Measurements from ENCODE around the gene ZNF302.

DNA sequence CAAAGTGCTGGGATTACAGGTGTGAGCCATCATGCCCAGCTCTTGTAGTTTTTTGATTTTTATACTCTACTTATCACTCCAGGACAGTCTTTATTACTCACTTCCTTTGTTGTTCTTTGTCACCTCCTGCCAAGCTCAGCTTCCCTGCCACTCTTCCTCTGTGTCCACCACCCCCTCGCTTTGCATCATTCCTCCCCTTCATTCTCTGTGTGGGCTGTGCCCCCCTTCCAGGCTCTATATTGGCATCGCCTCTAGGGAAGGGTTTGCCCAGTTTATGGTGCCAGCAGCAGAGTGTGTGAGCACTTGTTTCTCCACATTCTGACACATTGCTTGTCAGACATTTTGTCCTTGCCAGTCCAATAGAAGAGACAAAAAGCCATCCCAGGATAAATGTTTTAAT lies 15.1 kb downstream of the ZNF302 start:
- TF ChIP-seq, protein P1, sequence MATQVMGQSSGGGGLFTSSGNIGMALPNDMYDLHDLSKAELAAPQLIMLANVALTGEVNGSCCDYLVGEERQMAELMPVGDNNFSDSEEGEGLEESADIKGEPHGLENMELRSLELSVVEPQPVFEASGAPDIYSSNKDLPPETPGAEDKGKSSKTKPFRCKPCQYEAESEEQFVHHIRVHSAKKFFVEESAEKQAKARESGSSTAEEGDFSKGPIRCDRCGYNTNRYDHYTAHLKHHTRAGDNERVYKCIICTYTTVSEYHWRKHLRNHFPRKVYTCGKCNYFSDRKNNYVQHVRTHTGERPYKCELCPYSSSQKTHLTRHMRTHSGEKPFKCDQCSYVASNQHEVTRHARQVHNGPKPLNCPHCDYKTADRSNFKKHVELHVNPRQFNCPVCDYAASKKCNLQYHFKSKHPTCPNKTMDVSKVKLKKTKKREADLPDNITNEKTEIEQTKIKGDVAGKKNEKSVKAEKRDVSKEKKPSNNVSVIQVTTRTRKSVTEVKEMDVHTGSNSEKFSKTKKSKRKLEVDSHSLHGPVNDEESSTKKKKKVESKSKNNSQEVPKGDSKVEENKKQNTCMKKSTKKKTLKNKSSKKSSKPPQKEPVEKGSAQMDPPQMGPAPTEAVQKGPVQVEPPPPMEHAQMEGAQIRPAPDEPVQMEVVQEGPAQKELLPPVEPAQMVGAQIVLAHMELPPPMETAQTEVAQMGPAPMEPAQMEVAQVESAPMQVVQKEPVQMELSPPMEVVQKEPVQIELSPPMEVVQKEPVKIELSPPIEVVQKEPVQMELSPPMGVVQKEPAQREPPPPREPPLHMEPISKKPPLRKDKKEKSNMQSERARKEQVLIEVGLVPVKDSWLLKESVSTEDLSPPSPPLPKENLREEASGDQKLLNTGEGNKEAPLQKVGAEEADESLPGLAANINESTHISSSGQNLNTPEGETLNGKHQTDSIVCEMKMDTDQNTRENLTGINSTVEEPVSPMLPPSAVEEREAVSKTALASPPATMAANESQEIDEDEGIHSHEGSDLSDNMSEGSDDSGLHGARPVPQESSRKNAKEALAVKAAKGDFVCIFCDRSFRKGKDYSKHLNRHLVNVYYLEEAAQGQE (IDR thresholded peaks at IDR 0.05; ENCODE audit: low read depth, low read length) = no peak
- TF ChIP-seq SMC3 (IDR thresholded peaks at IDR 0.05; ENCODE audit: low read depth, low read length) (no peak), YY1 (IDR thresholded peaks at IDR 0.05; ENCODE audit: low read depth) (no peak), RCOR1 (IDR thresholded peaks at IDR 0.05; ENCODE audit: low read length) (no peak), TAF1 (IDR thresholded peaks at IDR 0.05; ENCODE audit: borderline replicate concordance, low read depth, low read length) (no peak), POLR2AphosphoS5 (IDR thresholded peaks at IDR 0.05; ENCODE audit: low read depth, low read length) (no peak), TEAD4 (IDR thresholded peaks at IDR 0.05; ENCODE audit: borderline replicate concordance, insufficient read depth) (no peak), MXI1 (IDR thresholded peaks at IDR 0.05; ENCODE audit: low read depth, low read length) (no peak)
- TF ChIP-seq, protein P2, sequence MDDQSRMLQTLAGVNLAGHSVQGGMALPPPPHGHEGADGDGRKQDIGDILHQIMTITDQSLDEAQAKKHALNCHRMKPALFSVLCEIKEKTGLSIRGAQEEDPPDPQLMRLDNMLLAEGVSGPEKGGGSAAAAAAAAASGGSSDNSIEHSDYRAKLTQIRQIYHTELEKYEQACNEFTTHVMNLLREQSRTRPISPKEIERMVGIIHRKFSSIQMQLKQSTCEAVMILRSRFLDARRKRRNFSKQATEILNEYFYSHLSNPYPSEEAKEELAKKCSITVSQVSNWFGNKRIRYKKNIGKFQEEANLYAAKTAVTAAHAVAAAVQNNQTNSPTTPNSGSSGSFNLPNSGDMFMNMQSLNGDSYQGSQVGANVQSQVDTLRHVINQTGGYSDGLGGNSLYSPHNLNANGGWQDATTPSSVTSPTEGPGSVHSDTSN (IDR thresholded peaks at IDR 0.05) = no peak
- TF ChIP-seq, protein P3, sequence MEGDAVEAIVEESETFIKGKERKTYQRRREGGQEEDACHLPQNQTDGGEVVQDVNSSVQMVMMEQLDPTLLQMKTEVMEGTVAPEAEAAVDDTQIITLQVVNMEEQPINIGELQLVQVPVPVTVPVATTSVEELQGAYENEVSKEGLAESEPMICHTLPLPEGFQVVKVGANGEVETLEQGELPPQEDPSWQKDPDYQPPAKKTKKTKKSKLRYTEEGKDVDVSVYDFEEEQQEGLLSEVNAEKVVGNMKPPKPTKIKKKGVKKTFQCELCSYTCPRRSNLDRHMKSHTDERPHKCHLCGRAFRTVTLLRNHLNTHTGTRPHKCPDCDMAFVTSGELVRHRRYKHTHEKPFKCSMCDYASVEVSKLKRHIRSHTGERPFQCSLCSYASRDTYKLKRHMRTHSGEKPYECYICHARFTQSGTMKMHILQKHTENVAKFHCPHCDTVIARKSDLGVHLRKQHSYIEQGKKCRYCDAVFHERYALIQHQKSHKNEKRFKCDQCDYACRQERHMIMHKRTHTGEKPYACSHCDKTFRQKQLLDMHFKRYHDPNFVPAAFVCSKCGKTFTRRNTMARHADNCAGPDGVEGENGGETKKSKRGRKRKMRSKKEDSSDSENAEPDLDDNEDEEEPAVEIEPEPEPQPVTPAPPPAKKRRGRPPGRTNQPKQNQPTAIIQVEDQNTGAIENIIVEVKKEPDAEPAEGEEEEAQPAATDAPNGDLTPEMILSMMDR (IDR thresholded peaks at IDR 0.05) = no peak
- TF ChIP-seq, protein P4, sequence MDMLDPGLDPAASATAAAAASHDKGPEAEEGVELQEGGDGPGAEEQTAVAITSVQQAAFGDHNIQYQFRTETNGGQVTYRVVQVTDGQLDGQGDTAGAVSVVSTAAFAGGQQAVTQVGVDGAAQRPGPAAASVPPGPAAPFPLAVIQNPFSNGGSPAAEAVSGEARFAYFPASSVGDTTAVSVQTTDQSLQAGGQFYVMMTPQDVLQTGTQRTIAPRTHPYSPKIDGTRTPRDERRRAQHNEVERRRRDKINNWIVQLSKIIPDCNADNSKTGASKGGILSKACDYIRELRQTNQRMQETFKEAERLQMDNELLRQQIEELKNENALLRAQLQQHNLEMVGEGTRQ (IDR thresholded peaks at IDR 0.05; ENCODE audit: borderline replicate concordance, low read depth, low read length) = no peak
- TF ChIP-seq, protein P5, sequence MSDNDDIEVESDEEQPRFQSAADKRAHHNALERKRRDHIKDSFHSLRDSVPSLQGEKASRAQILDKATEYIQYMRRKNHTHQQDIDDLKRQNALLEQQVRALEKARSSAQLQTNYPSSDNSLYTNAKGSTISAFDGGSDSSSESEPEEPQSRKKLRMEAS (IDR thresholded peaks at IDR 0.05; ENCODE audit: low read depth) = no peak
